ENCODE measurements around the gene GAMT. TPM values are rescaled to one million over a fixed set of nuclear protein-coding genes. Genes with fewer than 3 reads are reported as not detected.

The GAMT gene
- total and polyA plus RNA-seq, 2 of the 13 experiments (the other 11 are each of a cell fraction or from before 2014, with no cell fraction given): 115 to 124 TPM

GRCh38 chr19:1424192-1424955, 23.0 kb upstream of the GAMT start (continued):
- no peak for TF ChIP-seq SRSF9 (IDR thresholded peaks at IDR 0.05; ENCODE audit: borderline replicate concordance, insufficient read depth, low read depth, low read length, poor library complexity, severe bottlenecking)
- TF ChIP-seq YEATS4 (CRISPR knock-in tag; IDR thresholded peaks at IDR 0.05; ENCODE audit: borderline replicate concordance): peak; percentile 42; the same call in 1 of the 2 replicates
- no peak for TF ChIP-seq KAT7 (CRISPR knock-in tag; IDR thresholded peaks at IDR 0.05; ENCODE audit: borderline replicate concordance)
- no peak for TF ChIP-seq ZNF318 (CRISPR knock-in tag; IDR thresholded peaks at IDR 0.05)
- peak; percentile 56; the same call in 1 of the 2 replicates for TF ChIP-seq KDM5B (CRISPR knock-in tag; IDR thresholded peaks at IDR 0.05; ENCODE audit: borderline replicate concordance)
- TF ChIP-seq TBP (CRISPR knock-in tag; IDR thresholded peaks at IDR 0.05): no peak
- TF ChIP-seq PHF20 (CRISPR knock-in tag; IDR thresholded peaks at IDR 0.05): peak; percentile 47; the same call in 1 of the 2 replicates
- TF ChIP-seq ZNF317 (CRISPR knock-in tag; IDR thresholded peaks at IDR 0.05): peak; percentile 94
- TF ChIP-seq REXO4 (CRISPR knock-in tag; IDR thresholded peaks at IDR 0.05; ENCODE audit: borderline replicate concordance): no peak
- TF ChIP-seq RELA (CRISPR knock-in tag; IDR thresholded peaks at IDR 0.05): no peak
- 0 out of 2 replicates have a peak, but pooled peaks have one; percentile 22 for TF ChIP-seq IRF2 (CRISPR knock-in tag; IDR thresholded peaks at IDR 0.05)
- TF ChIP-seq PAXIP1 (CRISPR knock-in tag; conservative IDR thresholded peaks at IDR 0.05): peak; percentile 91
- TF ChIP-seq ZNF224 (CRISPR knock-in tag; IDR thresholded peaks at IDR 0.05): 0 out of 2 replicates have a peak, but pooled peaks have one; percentile 28
- TF ChIP-seq HOXA3 (CRISPR knock-in tag; IDR thresholded peaks at IDR 0.05): peak; percentile 83
- 0 out of 2 replicates have a peak, but pooled peaks have one; percentile 38 for TF ChIP-seq ZNF615 (CRISPR knock-in tag; IDR thresholded peaks at IDR 0.05; ENCODE audit: borderline replicate concordance)
- TF ChIP-seq IKZF5 (CRISPR knock-in tag; IDR thresholded peaks at IDR 0.05): peak; percentile 56; the same call in 1 of the 2 replicates

Data from HepG2 (cell line).